Neuronal stem cell (in vitro differentiated cells): ENCODE data around the gene ELN.
A peak's percentile ranks its signal among the peaks of the same experiment; 100 is the strongest.

Experiments
- DNase-seq: peaks from one replicate; pipeline ENCODE4 v3.0.0-alpha.2; 2013; ENCODE audit warnings: low spot score
- H2AFZ ChIP-seq: one replicate; pipeline ENCODE4 v1.6.1; 2013; ENCODE audit warnings: mild to moderate bottlenecking, low read length, inconsistent platforms
- H2AK5ac ChIP-seq: 2 replicates; pipeline ENCODE4 v1.6.1; 2013; ENCODE audit warnings: low read depth, mild to moderate bottlenecking, inconsistent platforms, low read length, moderate library complexity, mixed read lengths
- H2BK120ac ChIP-seq: 2 replicates; pipeline ENCODE4 v1.6.1; 2013; ENCODE audit warnings: low read depth, mild to moderate bottlenecking, inconsistent platforms, low read length, moderate library complexity, mixed read lengths
- H2BK12ac ChIP-seq: one replicate; pipeline ENCODE4 v1.6.1; 2013; ENCODE audit warnings: low read length, inconsistent platforms
- H2BK15ac ChIP-seq: 2 replicates; pipeline ENCODE4 v1.6.1; 2013; ENCODE audit warnings: mild to moderate bottlenecking, low read length, inconsistent platforms, mixed read lengths
- H2BK5ac ChIP-seq: one replicate; pipeline ENCODE4 v1.6.1; 2013; ENCODE audit warnings: inconsistent platforms, mild to moderate bottlenecking, low read length, moderate library complexity
- H3K14ac ChIP-seq: one replicate; pipeline ENCODE4 v1.6.1; 2013; ENCODE audit warnings: low read length, inconsistent platforms
- H3K18ac ChIP-seq: 2 replicates; pipeline ENCODE4 v1.6.1; 2013; ENCODE audit warnings: low read length, inconsistent platforms
- H3K23ac ChIP-seq: 2 replicates; pipeline ENCODE4 v1.6.1; 2013; ENCODE audit warnings: low read depth, mild to moderate bottlenecking, mixed read lengths, low read length, inconsistent platforms; ENCODE audit not compliant: poor library complexity
- H3K27ac ChIP-seq: replicated peaks from 3 replicates; pipeline ENCODE4 v1.5.1; 2013; ENCODE audit warnings: low read length, inconsistent platforms
- H3K27me3 ChIP-seq, 3 experiments: 2 replicates each; pipeline ENCODE4 v1.6.1; 2013; ENCODE audit warnings: low read length in 3 of 3, mild to moderate bottlenecking in 2 of 3, inconsistent platforms in 1 of 3, low read depth in 1 of 3, mixed read lengths in 1 of 3, moderate library complexity in 1 of 3; ENCODE audit not compliant: control insufficient read depth in 3 of 3, insufficient read depth in 3 of 3
- H3K36me3 ChIP-seq, 2 donors: replicated peaks in 1 of 2; 2 replicates each; pipeline ENCODE4 v1.6.1; 2013; ENCODE audit warnings: low read length in 2 of 2; ENCODE audit not compliant: control insufficient read depth in 2 of 2, insufficient read depth in 2 of 2
- H3K4ac ChIP-seq: 2 replicates; pipeline ENCODE4 v1.6.1; 2013; ENCODE audit warnings: inconsistent platforms, mild to moderate bottlenecking, low read length, moderate library complexity
- H3K4me1 ChIP-seq, 2 donors: 1 replicate in 1 of 2; 2 replicates in 1 of 2; pipeline ENCODE4 v1.6.1; 2013; ENCODE audit warnings: low read length in 2 of 2, low read depth in 1 of 2; ENCODE audit not compliant: control insufficient read depth in 2 of 2, insufficient read depth in 1 of 2
- H3K4me2 ChIP-seq: one replicate; pipeline ENCODE4 v1.6.1; 2013; ENCODE audit warnings: mild to moderate bottlenecking, low read length, inconsistent platforms; ENCODE audit not compliant: insufficient read depth, poor library complexity, severe bottlenecking
- H3K4me3 ChIP-seq, 2 donors: 2 replicates each; pipeline ENCODE4 v1.5.1; 2013; ENCODE audit warnings: low read length in 2 of 2, mild to moderate bottlenecking in 2 of 2, inconsistent platforms in 1 of 2, moderate library complexity in 1 of 2
- H3K79me1 ChIP-seq: one replicate; pipeline ENCODE4 v1.6.1; 2013; ENCODE audit warnings: low read depth, mild to moderate bottlenecking, inconsistent platforms, low read length, moderate library complexity
- H3K9ac ChIP-seq: one replicate; pipeline ENCODE4 v1.6.1; 2013; ENCODE audit warnings: mild to moderate bottlenecking, low read depth, low read length, inconsistent platforms; ENCODE audit not compliant: poor library complexity
- H3K9me3 ChIP-seq, 2 donors: replicated peaks in 1 of 2; 2 replicates each; pipeline versions ENCODE3 to v1.6.1; 2013; ENCODE audit warnings: low read length in 2 of 2, mild to moderate bottlenecking in 2 of 2, inconsistent platforms in 1 of 2, low read depth in 1 of 2, mixed read lengths in 1 of 2, moderate library complexity in 1 of 2; ENCODE audit not compliant: control insufficient read depth in 2 of 2, insufficient read depth in 1 of 2
- H4K8ac ChIP-seq: one replicate; pipeline ENCODE4 v1.6.1; 2013; ENCODE audit warnings: low read depth, mild to moderate bottlenecking, inconsistent platforms, low read length, moderate library complexity
- H4K91ac ChIP-seq: one replicate; pipeline ENCODE4 v1.6.1; 2013; ENCODE audit warnings: low read length, low read depth, mild to moderate bottlenecking, inconsistent platforms; ENCODE audit not compliant: poor library complexity
- WGBS, 2 donors: extraction: QIAGEN DNeasy Blood & Tissue Kit; methylation state at CpG; one replicate each; pipeline ENCODE4 v1.1.7; 2013; ENCODE audit warnings: missing lambda C conversion rate in 2 of 2, mixed read lengths in 1 of 2; ENCODE audit not compliant: insufficient read length in 2 of 2, insufficient replicate concordance in 1 of 2; ENCODE audit errors: extremely low coverage in 2 of 2; 5-methylcytosine and 5-hydroxymethylcytosine counted together

The ELN gene

GRCh38 chr7:74032191-74032490, 4.2 kb downstream of the ELN start:
- Histone ChIP-seq H3K4me2 (no peak overlapping the region), H3K4ac (no peak overlapping the region)

GRCh38 chr7:74032624-74033371, 4.8 kb downstream of the ELN start:
- H3K79me1 ChIP-seq = no peaks in the 10 kb centered on the region
- no peaks in the 10 kb centered on the region for H3K36me3 ChIP-seq
- no peak overlapping the region for H3K23ac ChIP-seq
- H2AFZ ChIP-seq = no peak overlapping the region
- no peak overlapping the region for H3K4ac ChIP-seq
- H3K4me1 ChIP-seq = peaks cover 21 to 28% of the 10 kb centered on the region in 2 donors
- no peak overlapping the region for H2BK5ac ChIP-seq
- no peak overlapping the region for H3K27ac ChIP-seq
- no peak overlapping the region for H3K9ac ChIP-seq
- H4K8ac ChIP-seq = no peak overlapping the region
- no peak overlapping the region for H2BK12ac ChIP-seq
- no peak overlapping the region for H3K14ac ChIP-seq
- no peak overlapping the region for H2BK120ac ChIP-seq
- no peak overlapping the region for H3K4me3 ChIP-seq
- WGBS, 2 donors = no CpG with 5 or more reads among the region's 8 CpGs
- H3K4me2 ChIP-seq = no peak overlapping the region
- H2BK15ac ChIP-seq = peak overlapping the region; percentile 75
- DNase-seq = no peak
- no peak overlapping the region for H3K18ac ChIP-seq
- no peaks in the 10 kb centered on the region for H3K9me3 ChIP-seq
- H2AK5ac ChIP-seq = peak overlapping the region; percentile 86
- no peak overlapping the region for H4K91ac ChIP-seq
- H3K27me3 ChIP-seq = peaks cover 0 to 52% (median 4%) of the 10 kb centered on the region in 3 experiments

More at GRCh38 chr7:74032191-74032490, 4.2 kb downstream of the ELN start:
- no peak overlapping the region for H3K23ac ChIP-seq
- H2BK12ac ChIP-seq = no peak overlapping the region
- H3K79me1 ChIP-seq = no peaks in the 10 kb centered on the region
- DNase-seq = no peak
- H2AK5ac ChIP-seq = no peak overlapping the region
- H3K27me3 ChIP-seq = peaks cover 0 to 52% (median 4%) of the 10 kb centered on the region in 3 experiments
- H3K14ac ChIP-seq = no peak overlapping the region
- no peak overlapping the region for H3K4me3 ChIP-seq
- H4K91ac ChIP-seq = no peak overlapping the region
- H3K9ac ChIP-seq = no peak overlapping the region
- H3K18ac ChIP-seq = no peak overlapping the region
- H3K9me3 ChIP-seq = no peaks in the 10 kb centered on the region
- no CpG with 5 or more reads among the region's 8 CpGs for WGBS, 2 donors
- H2AFZ ChIP-seq = no peak overlapping the region
- no peak overlapping the region for H4K8ac ChIP-seq
- no peak overlapping the region for H2BK15ac ChIP-seq
- no peak overlapping the region for H2BK120ac ChIP-seq
- no peak overlapping the region for H2BK5ac ChIP-seq
- H3K36me3 ChIP-seq = no peaks in the 10 kb centered on the region
- peaks cover 23 to 28% of the 10 kb centered on the region in 2 donors for H3K4me1 ChIP-seq
- no peak overlapping the region for H3K27ac ChIP-seq

- H2BK120ac ChIP-seq = no peak overlapping the region
- peak overlapping the region; percentile 1 for H3K23ac ChIP-seq
- no peaks in the 10 kb centered on the region for H3K36me3 ChIP-seq
- H3K9me3 ChIP-seq = no peaks in the 10 kb centered on the region
- no peak overlapping the region for H3K4ac ChIP-seq
- H3K27me3 ChIP-seq = peaks cover 0 to 45% (median 2%) of the 10 kb centered on the region in 3 experiments
- peak overlapping the region; percentile 70 for H3K18ac ChIP-seq
- H2AFZ ChIP-seq = peak overlapping the region; percentile 90
- no peak overlapping the region for H2BK5ac ChIP-seq
- H3K27ac ChIP-seq = no peak overlapping the region
- H3K4me1 ChIP-seq = peaks cover 17 to 24% of the 10 kb centered on the region in 2 donors
- no peak overlapping the region for H3K14ac ChIP-seq
- no peak overlapping the region for H4K91ac ChIP-seq
- no peak for DNase-seq
- WGBS, 2 donors = no CpG with 5 or more reads among the region's 37 CpGs
- H3K9ac ChIP-seq = peak overlapping the region; percentile 14
- no peak overlapping the region for H3K4me2 ChIP-seq
- H3K4me3 ChIP-seq = peak overlapping the region in 1 of 2 donors; percentile 33
- H3K79me1 ChIP-seq = no peaks in the 10 kb centered on the region
- H2BK15ac ChIP-seq = peak overlapping the region; percentile 75
- H2BK12ac ChIP-seq = no peak overlapping the region
- H4K8ac ChIP-seq = no peak overlapping the region
- peak overlapping the region; percentile 86 for H2AK5ac ChIP-seq
Measured at GRCh38 chr7:74033372-74034311, 5.7 kb downstream of the ELN start.

GRCh38 chr7:74037609-74038008, 9.6 kb downstream of the ELN start:
- Histone ChIP-seq H3K9ac (peak overlapping the region; percentile 53), H2AK5ac (peak overlapping the region; percentile 6), H2BK15ac (no peak overlapping the region), H2BK12ac (no peak overlapping the region), H2AFZ (no peak overlapping the region), H3K18ac (no peak overlapping the region), H3K4me3 (no peak overlapping the region), H4K91ac (no peak overlapping the region), H3K4ac (no peak overlapping the region), H2BK5ac (no peak overlapping the region), H2BK120ac (no peak overlapping the region), H3K27me3 (peaks cover 0 to 12% (median 2%) of the 10 kb centered on the region in 3 experiments), H3K27ac (no peak overlapping the region), H3K23ac (no peak overlapping the region), H4K8ac (no peak overlapping the region), H3K14ac (no peak overlapping the region), H3K79me1 (no peaks in the 10 kb centered on the region), H3K4me2 (no peak overlapping the region), H3K36me3 (no peaks in the 10 kb centered on the region), H3K9me3 (no peaks in the 10 kb centered on the region), H3K4me1 (peaks cover 8 to 13% of the 10 kb centered on the region in 2 donors)
- DNase-seq = no peak
- WGBS, 2 donors = no CpG with 5 or more reads among the region's 8 CpGs
